Hepatocyte (in vitro differentiated cells): Measurements from ENCODE around the gene GULP1. TPM values are rescaled to one million over a fixed set of nuclear protein-coding genes. Genes with fewer than 3 reads are reported as not detected.
"Not testable (repeated sequence)": the region's sequence is repeated elsewhere in the genome, so short reads cannot be mapped to it uniquely, and the experiment has no call there.

ENCODE experiments used
- DNase-seq: peaks from one replicate; pipeline ENCODE4 v3.0.0-alpha.2; 2016; ENCODE audit warnings: low spot score
- H2AFZ ChIP-seq: fragments of 200-600 bp; sonication (generic); 2 replicates; pipeline ENCODE4 v1.6.0; 2016; ENCODE audit warnings: antibody characterized with exemption, mild to moderate bottlenecking
- H3K27ac ChIP-seq: fragments of 200-600 bp; sonication (generic); 2 replicates; pipeline ENCODE4 v1.5.1; 2016; ENCODE audit warnings: mild to moderate bottlenecking
- H3K27me3 ChIP-seq: fragments of 200-600 bp; sonication (generic); 2 replicates; pipeline ENCODE4 v1.6.1; 2016
- H3K36me3 ChIP-seq: fragments of 200-600 bp; sonication (generic); replicated peaks from 2 replicates; pipeline ENCODE4 v1.5.1; 2016; ENCODE audit warnings: low read depth; ENCODE audit not compliant: insufficient read depth
- H3K4me1 ChIP-seq: fragments of 200-600 bp; sonication (generic); 2 replicates; pipeline ENCODE4 v1.5.1; 2016; ENCODE audit warnings: mild to moderate bottlenecking, moderate library complexity; ENCODE audit not compliant: insufficient read depth
- H3K4me2 ChIP-seq: fragments of 200-600 bp; sonication (generic); 2 replicates; pipeline ENCODE4 v1.6.0; 2016
- H3K4me3 ChIP-seq: fragments of 200-600 bp; sonication (generic); 2 replicates; pipeline ENCODE4 v1.5.1; 2016; ENCODE audit warnings: mild to moderate bottlenecking
- H3K79me2 ChIP-seq: fragments of 200-600 bp; sonication (generic); 2 replicates; pipeline ENCODE4 v1.6.0; 2017; ENCODE audit warnings: mild to moderate bottlenecking
- H3K9me2 ChIP-seq: fragments of 200-600 bp; sonication (generic); replicated peaks from 2 replicates; pipeline ENCODE4 v1.6.0; 2017; ENCODE audit warnings: mild to moderate bottlenecking; ENCODE audit not compliant: insufficient read depth
- H3K9me3 ChIP-seq: fragments of 200-600 bp; sonication (generic); 2 replicates; pipeline ENCODE4 v1.5.1; 2016; ENCODE audit warnings: low read depth, mild to moderate bottlenecking
- H4K20me1 ChIP-seq: fragments of 200-600 bp; sonication (generic); 2 replicates; pipeline ENCODE4 v1.6.0; 2016; ENCODE audit warnings: mild to moderate bottlenecking; ENCODE audit not compliant: insufficient read depth, poor library complexity, severe bottlenecking
- EZH2 ChIP-seq: fragments of 200-600 bp; sonication (generic); IDR thresholded peaks from 2 replicates; pipeline ENCODE4 v1.6.1; 2016; ENCODE audit warnings: antibody characterized with exemption, mild to moderate bottlenecking, borderline replicate concordance
- EZH2phosphoT487 ChIP-seq: fragments of 200-600 bp; sonication (generic); IDR thresholded peaks from one replicate; pipeline ENCODE4 v1.6.1; 2018; ENCODE audit warnings: antibody characterized with exemption, mild to moderate bottlenecking, low read depth, moderate library complexity; ENCODE audit not compliant: unreplicated experiment, severe bottlenecking
- WGBS: methylation state at CpG from one replicate; pipeline ENCODE4 v1.1.6; 2016; ENCODE audit warnings: low lambda C conversion rate; ENCODE audit errors: missing lambda C conversion rate; 5-methylcytosine and 5-hydroxymethylcytosine counted together
- polyA plus RNA-seq: library from polyadenylated mRNA; unstranded; fragments of >200 nt; fragmentation: Nextera tagmentation; extraction: Ambion mirVana; gene quantifications from 2 replicates; pipeline ENCODE4 v1.2.1, GENCODE V29; 2016
- total RNA-seq: library from RNA; depleted of rRNA; stranded (reverse); fragments of >200 nt; gene quantifications from 2 replicates; pipeline ENCODE4 v1.2.3, GENCODE V29; 2014
- TF ChIP-seq, protein P1 (sequence below): fragments of 200-600 bp; sonication (generic); IDR thresholded peaks from 2 replicates; pipeline ENCODE4 v1.5.1; 2016; ENCODE audit warnings: antibody characterized with exemption, mild to moderate bottlenecking; ENCODE audit not compliant: poor library complexity

The GULP1 gene
- total and polyA plus RNA-seq, 2 experiments from 2014 or later: 55.6 to 135 TPM

DNA sequence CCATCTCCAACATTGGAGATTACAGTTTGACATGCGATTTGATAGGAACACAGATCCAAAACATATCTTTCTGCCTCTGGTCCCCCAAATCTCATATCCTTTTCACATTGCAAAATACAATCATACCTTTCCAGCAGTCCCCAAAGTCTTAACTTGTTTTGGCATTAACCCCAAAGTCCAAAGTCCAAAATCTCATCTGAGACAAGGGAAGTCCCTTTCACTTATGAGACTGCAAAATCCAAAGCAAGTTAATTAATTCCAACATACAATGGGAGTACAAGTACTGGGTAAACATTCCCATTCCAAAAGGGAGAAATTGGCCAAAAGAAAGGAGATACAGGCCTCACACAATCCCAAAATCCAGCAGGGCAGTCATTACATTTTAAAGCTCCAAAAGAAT lies 265.4 kb downstream of the GULP1 start:
- Histone ChIP-seq H3K27me3 (no peaks in the 10 kb centered on the region), H3K4me2 (no peak overlapping the region), H2AFZ (no peak overlapping the region), H3K27ac (no peak overlapping the region), H3K79me2 (no peaks in the 10 kb centered on the region), H3K4me3 (no peak overlapping the region), H3K9me3 (no peaks in the 10 kb centered on the region), H3K36me3 (no peaks in the 10 kb centered on the region), H3K9me2 (no peaks in the 10 kb centered on the region), H3K4me1 (no peaks in the 10 kb centered on the region), H4K20me1 (no peaks in the 10 kb centered on the region)
- 91% methylated on average over 1 of the region's 1 CpG for WGBS
- TF ChIP-seq, protein P1, sequence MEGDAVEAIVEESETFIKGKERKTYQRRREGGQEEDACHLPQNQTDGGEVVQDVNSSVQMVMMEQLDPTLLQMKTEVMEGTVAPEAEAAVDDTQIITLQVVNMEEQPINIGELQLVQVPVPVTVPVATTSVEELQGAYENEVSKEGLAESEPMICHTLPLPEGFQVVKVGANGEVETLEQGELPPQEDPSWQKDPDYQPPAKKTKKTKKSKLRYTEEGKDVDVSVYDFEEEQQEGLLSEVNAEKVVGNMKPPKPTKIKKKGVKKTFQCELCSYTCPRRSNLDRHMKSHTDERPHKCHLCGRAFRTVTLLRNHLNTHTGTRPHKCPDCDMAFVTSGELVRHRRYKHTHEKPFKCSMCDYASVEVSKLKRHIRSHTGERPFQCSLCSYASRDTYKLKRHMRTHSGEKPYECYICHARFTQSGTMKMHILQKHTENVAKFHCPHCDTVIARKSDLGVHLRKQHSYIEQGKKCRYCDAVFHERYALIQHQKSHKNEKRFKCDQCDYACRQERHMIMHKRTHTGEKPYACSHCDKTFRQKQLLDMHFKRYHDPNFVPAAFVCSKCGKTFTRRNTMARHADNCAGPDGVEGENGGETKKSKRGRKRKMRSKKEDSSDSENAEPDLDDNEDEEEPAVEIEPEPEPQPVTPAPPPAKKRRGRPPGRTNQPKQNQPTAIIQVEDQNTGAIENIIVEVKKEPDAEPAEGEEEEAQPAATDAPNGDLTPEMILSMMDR: no peak
- no peak for TF ChIP-seq EZH2phosphoT487
- no peak for TF ChIP-seq EZH2
- no peak for DNase-seq

DNA sequence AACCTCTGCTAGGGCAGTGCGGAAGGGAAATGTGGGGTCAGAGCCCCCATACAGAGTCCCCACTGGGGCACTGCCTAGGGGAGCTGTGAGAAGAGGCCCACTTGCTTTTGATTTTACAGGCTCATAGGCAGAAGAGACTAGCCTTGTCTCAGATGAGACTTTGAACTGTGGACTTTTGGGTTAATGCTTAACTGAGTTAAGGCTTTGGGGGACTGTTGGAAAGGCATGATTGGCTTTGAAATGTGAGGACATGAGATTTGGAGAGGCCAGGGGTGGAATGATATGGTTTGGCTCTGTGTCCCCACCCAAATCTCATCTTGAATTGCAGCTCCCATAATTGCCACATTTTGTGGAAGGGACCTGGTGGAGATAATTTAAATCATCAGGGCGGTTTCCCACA lies 267.8 kb downstream of the GULP1 start:
- WGBS: 97% methylated on average over 2 of the region's 2 CpGs

DNA sequence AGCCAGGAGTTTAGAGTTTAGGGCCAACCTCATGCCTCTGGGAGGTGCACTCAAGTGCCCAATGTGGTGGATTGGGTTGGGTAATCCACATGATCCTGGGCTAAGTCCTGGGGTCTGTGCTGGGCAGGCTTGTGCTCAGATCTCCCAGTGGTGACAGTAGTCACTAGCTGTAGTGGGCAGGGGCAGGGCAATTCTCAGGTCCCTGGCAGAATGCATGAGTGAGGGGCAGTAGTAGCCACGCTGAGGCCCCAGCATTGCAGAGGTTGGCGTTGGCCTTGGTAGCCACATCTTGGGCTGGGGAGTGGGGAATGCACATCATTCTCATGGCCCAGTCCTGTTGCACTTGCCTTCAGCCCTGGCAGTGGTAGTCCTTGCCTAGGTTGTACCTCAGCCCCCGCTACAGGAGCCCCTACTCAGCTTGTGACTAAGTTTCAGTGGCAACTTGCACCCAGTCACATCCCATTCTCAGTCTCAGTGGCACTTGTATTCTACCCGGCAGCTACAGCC lies 269.9 kb downstream of the GULP1 start:
- Histone ChIP-seq H4K20me1 (no peaks in the 10 kb centered on the region), H3K79me2 (no peaks in the 10 kb centered on the region), H3K9me3 (no peaks in the 10 kb centered on the region), H3K36me3 (no peaks in the 10 kb centered on the region), H3K4me1 (no peaks in the 10 kb centered on the region), H3K27ac (no peak overlapping the region), H3K4me3 (no peak overlapping the region), H3K9me2 (no peaks in the 10 kb centered on the region), H2AFZ (no peak overlapping the region), H3K4me2 (no peak overlapping the region), H3K27me3 (no peaks in the 10 kb centered on the region)
- WGBS: 100% methylated on average over 4 of the region's 4 CpGs
- TF ChIP-seq, protein P1: no peak
- TF ChIP-seq EZH2phosphoT487 (no peak), EZH2 (no peak)
- DNase-seq: no peak

More for the DNA sequence above, 267.8 kb downstream of the GULP1 start:
- H3K79me2 ChIP-seq, H3K4me3 ChIP-seq, H3K4me2 ChIP-seq, H3K9me2 ChIP-seq, H4K20me1 ChIP-seq, H3K4me1 ChIP-seq, DNase-seq, H3K27me3 ChIP-seq, H3K9me3 ChIP-seq, H3K27ac ChIP-seq, H2AFZ ChIP-seq, H3K36me3 ChIP-seq: not testable (repeated sequence)

DNA sequence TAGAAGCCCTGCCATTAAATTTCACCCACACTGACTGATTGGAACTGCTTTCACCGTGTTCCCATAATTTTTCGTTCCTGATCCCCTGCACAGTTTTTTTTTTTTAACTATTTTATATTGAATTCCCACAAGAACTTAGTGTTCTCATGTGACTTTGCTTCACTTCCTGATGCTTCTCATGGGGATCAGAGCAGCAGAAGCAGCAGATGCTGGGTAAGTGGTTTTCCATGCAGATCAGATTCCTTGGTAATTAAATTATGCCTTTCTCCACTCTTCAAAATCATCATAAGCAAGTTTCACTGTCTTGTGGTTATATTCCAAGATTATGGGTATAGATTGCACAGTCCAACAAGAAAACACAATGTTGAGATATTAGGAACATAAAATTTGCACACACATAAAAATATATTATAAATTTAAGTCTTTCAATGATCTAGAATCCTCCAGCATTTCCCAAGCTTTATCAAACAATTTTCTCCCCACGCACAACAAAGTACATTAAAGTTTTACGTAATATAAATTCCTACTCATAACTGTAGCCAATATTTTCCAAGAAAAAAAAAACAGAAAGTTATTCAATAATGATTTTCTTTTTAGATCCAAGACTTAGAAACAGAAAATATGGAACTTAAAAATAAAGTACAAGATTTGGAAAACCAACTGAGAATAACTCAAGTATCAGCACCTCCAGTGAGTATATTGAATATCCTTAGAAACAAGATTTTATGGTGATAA lies 277.9 kb downstream of the GULP1 start:
- H3K4me3 ChIP-seq: no peak overlapping the region
- no peak for DNase-seq
- no peak overlapping the region for H2AFZ ChIP-seq
- H3K27me3 ChIP-seq: no peaks in the 10 kb centered on the region
- no peak overlapping the region for H3K4me2 ChIP-seq
- TF ChIP-seq EZH2 (no peak), EZH2phosphoT487 (no peak)
- TF ChIP-seq, protein P1: no peak
- 91% methylated on average over 4 of the region's 4 CpGs for WGBS
- H3K9me2 ChIP-seq: no peaks in the 10 kb centered on the region
- no peaks in the 10 kb centered on the region for H4K20me1 ChIP-seq
- H3K4me1 ChIP-seq: peaks cover 9% of the 10 kb centered on the region
- no peak overlapping the region for H3K27ac ChIP-seq
- no peaks in the 10 kb centered on the region for H3K79me2 ChIP-seq
- no peaks in the 10 kb centered on the region for H3K9me3 ChIP-seq
- H3K36me3 ChIP-seq: no peaks in the 10 kb centered on the region
